ENCODE measurements around the gene SORBS2. TPM values are rescaled to one million over a fixed set of nuclear protein-coding genes. Genes with fewer than 3 reads are reported as not detected.
A peak's percentile ranks its signal among the peaks of the same experiment; 100 is the strongest.

The SORBS2 gene
- total RNA-seq, 2 donors from 2014 or later: 210 to 218 TPM

GRCh38 chr4:185576314-185576961 is 235.6 kb downstream of the SORBS2 start:
- intact Hi-C loops (cut with DNase I): no loop called here
- 52 to 61% methylated on average over 9 of the region's 9 CpGs for WGBS, 2 donors
- Histone ChIP-seq H3K27me3 (no peaks in the 10 kb centered on the region), H3K27ac (peak overlapping the region in 3 of 4 donors; percentile 29 to 72 (median 42)), H3K4me1 (peaks cover 22% of the 10 kb centered on the region), H3K9me3 (no peaks in the 10 kb centered on the region), H3K4me3 (no peak overlapping the region), H3K36me3 (replicated peaks in 1 of 2; ENCODE audit: insufficient read depth in 1 of 2, low read depth in 2 of 2) (no peaks in the 10 kb centered on the region)
- DNase-seq: peak in 1 of 4 donors; percentile 34
- no peak for ATAC-seq
- TF ChIP-seq POLR2A (IDR thresholded peaks at IDR 0.05) (no peak), CTCF (IDR thresholded peaks at IDR 0.05) (no peak)

- DNase-seq (peak in 2 of 4 donors; percentile 28 to 50), ATAC-seq (peak; percentile 55)
- Histone ChIP-seq H3K27ac (no peak overlapping the region), H3K4me1 (peaks cover 22% of the 10 kb centered on the region), H3K36me3 (replicated peaks in 1 of 2; ENCODE audit: insufficient read depth in 1 of 2, low read depth in 2 of 2) (no peaks in the 10 kb centered on the region), H3K9me3 (no peaks in the 10 kb centered on the region), H3K27me3 (no peaks in the 10 kb centered on the region), H3K4me3 (no peak overlapping the region)
- intact Hi-C loops (cut with DNase I): no loop called here
- WGBS, 2 donors: 73 to 76% methylated on average over 10 of the region's 10 CpGs
- TF ChIP-seq CTCF (IDR thresholded peaks at IDR 0.05): no peak
- no peak for TF ChIP-seq POLR2A (IDR thresholded peaks at IDR 0.05)
Observed at GRCh38 chr4:185573651-185574199, 238.3 kb downstream of the SORBS2 start.

DNA sequence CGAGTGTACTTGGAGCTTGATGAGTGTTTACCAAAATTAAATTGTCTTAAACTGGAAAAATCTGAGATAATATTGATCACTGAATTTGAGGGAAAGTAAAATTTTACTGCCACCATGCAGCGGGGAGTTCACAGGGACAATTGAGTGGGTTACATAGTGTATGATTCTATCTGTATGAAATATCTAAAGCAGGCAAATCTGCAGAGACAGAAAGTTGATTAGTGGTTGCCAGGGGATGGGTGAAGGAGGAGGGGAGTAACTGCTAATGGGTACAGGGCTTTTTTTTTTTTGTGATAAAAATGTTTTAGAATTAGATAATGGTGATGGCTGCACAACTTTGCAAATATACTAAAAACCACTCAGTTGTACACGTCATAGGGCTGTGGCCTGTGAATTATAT is 241.3 kb downstream of the SORBS2 start:
- H3K27me3 ChIP-seq: no peaks in the 10 kb centered on the region
- H3K4me3 ChIP-seq: no peak overlapping the region
- WGBS, 2 donors: 69 to 75% methylated on average over 3 of the region's 3 CpGs
- ATAC-seq (no peak), DNase-seq (no peak)
- H3K36me3 ChIP-seq (replicated peaks in 1 of 2; ENCODE audit: insufficient read depth in 1 of 2, low read depth in 2 of 2): no peaks in the 10 kb centered on the region
- TF ChIP-seq POLR2A (IDR thresholded peaks at IDR 0.05): no peak
- H3K9me3 ChIP-seq: no peaks in the 10 kb centered on the region
- peaks cover 32% of the 10 kb centered on the region for H3K4me1 ChIP-seq
- H3K27ac ChIP-seq: no peak overlapping the region
- intact Hi-C loops (cut with DNase I): no loop called here

DNA sequence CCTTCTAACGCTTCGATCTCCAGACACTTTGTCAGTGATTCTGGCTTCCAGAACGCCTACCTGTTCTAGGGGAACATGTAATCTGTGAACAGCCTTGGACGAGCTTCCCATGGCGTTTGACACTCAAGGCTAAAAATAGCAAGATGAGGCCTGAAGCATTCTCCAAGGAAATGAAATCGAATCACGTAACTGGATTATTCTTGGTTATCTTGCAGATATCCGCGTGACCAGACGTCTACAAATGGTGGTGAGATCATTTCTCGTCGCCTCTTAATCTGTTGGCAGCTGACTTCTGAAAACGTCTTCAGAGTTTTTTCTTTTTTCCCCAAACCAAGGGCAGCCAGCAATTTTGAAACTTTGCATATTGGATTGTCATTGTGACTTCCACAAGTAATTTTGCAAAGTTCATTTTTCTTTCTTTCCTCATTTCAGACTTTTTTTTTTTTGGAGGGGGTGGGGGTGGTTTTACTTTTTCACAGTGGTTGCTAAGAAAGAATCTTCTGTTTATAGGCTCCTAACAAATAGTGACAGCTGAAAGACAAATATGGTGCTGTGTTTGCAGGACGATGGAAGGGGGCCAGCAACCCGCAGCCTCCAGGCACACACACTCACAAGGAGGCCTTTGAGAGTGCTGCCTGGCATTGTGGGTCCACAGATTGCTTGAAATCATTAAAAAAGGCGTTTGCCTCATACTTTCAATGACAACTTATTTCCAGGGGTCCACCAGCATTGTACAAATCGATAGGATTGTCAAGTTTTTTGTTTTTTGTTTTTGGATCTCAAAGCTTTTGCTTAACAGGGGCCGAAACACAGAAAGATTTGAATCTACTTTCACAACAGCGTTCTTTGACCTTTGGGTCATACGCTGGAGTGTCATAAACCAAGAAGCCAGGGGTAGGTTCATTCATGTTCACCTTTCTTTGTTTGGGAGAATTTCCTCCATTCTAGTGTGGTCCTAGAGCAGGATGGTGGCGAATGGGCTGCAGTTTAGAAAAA is 244.3 kb downstream of the SORBS2 start:
- TF ChIP-seq POLR2A (IDR thresholded peaks at IDR 0.05) (no peak), CTCF (IDR thresholded peaks at IDR 0.05) (no peak)
- Histone ChIP-seq H3K4me3 (no peak overlapping the region), H3K4me1 (peaks cover 28% of the 10 kb centered on the region), H3K27ac (peak overlapping the region; percentile 46 to 87 (median 77)), H3K27me3 (no peaks in the 10 kb centered on the region), H3K36me3 (replicated peaks in 1 of 2; ENCODE audit: insufficient read depth in 1 of 2, low read depth in 2 of 2) (no peaks in the 10 kb centered on the region), H3K9me3 (no peaks in the 10 kb centered on the region)
- 44 to 50% methylated on average over 21 of the region's 21 CpGs for WGBS, 2 donors
- intact Hi-C loops (cut with DNase I): no loop called here
- peak; percentile 58 to 74 (median 66) for DNase-seq
- peak; percentile 78 for ATAC-seq

GRCh38 chr4:185566972-185567371 is 245.0 kb downstream of the SORBS2 start:
- intact Hi-C loops (cut with DNase I): no loop called here
- Histone ChIP-seq H3K36me3 (replicated peaks in 1 of 2; ENCODE audit: insufficient read depth in 1 of 2, low read depth in 2 of 2) (no peaks in the 10 kb centered on the region), H3K4me3 (no peak overlapping the region), H3K27me3 (no peaks in the 10 kb centered on the region), H3K27ac (peak overlapping the region; percentile 18 to 87 (median 77)), H3K9me3 (no peaks in the 10 kb centered on the region), H3K4me1 (peaks cover 28% of the 10 kb centered on the region)
- no peak for TF ChIP-seq POLR2A (IDR thresholded peaks at IDR 0.05)
- TF ChIP-seq CTCF (IDR thresholded peaks at IDR 0.05): no peak
- peak; percentile 89 for ATAC-seq
- peak; percentile 38 to 70 (median 46) for DNase-seq
- 50 to 62% methylated on average over 1 of the region's 1 CpG for WGBS, 2 donors
